GM23248 (cell line): Measurements from ENCODE around the gene OR6N2.

Experiments used
- EZH2 ChIP-seq: fragments of 200-600 bp; sonication (generic); IDR thresholded peaks from 2 replicates; pipeline ENCODE4 v1.6.1; 2018; ENCODE audit warnings: antibody characterized with exemption, mild to moderate bottlenecking; ENCODE audit not compliant: insufficient read depth, poor library complexity, severe bottlenecking
- EZH2phosphoT487 ChIP-seq: fragments of 200-600 bp; sonication (generic); IDR thresholded peaks from 2 replicates; pipeline ENCODE4 v1.6.1; 2018; ENCODE audit warnings: antibody characterized with exemption, moderate library complexity, mild to moderate bottlenecking, low read depth; ENCODE audit not compliant: insufficient read depth

DNA sequence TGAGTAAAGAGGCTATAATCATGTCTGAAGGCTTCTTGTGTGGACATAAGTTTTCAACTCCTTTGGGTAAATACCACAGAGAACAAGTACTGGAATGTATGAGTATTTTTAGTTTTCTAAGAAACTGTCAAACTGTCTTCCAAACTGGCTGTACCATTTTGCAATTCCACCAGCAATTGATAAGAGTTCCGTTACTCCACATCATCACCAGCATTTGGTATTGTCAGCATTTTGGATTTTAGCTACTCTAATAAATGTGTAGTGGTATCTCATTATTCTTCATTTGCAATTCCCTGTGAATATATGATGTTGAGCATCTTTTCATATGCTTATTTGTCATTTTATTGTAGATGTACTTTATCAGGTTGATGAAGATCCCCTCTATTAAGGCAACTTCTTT, 40.7 kb upstream of the OR6N2 start:
- TF ChIP-seq EZH2 = no peak
- TF ChIP-seq EZH2phosphoT487 = no peak
